Keratinocyte (primary cell): Measurements from ENCODE around the gene MYCBPAP. TPM values are rescaled to one million over a fixed set of nuclear protein-coding genes. Genes with fewer than 3 reads are reported as not detected.

ENCODE experiments used
- DNase-seq: peaks from one replicate; pipeline ENCODE4 v3.0.0-alpha.2; 2011; ENCODE audit warnings: low read depth, missing footprints, low spot score
- FAIRE-seq: peaks from 2 replicates; lab custom pipeline; 2011; peaks lifted over from hg19 to GRCh38; lab: Jason Lieb, UNC
- H2AFZ ChIP-seq: 2 replicates; pipeline ENCODE4 v1.6.0; 2012; ENCODE audit warnings: low read length, control low read depth, inconsistent platforms; ENCODE audit not compliant: control insufficient read depth
- H3K27ac ChIP-seq: 2 replicates; pipeline ENCODE4 v1.5.1; 2011; ENCODE audit warnings: low read length; ENCODE audit not compliant: control insufficient read depth, insufficient read depth
- H3K27me3 ChIP-seq: 3 replicates; pipeline ENCODE4 v1.6.0; 2011; ENCODE audit warnings: low read length; ENCODE audit not compliant: control insufficient read depth, insufficient read depth; ENCODE audit errors: extremely low read depth
- H3K36me3 ChIP-seq, 2 experiments: 2 replicates in 1 of 2; 3 replicates in 1 of 2; pipeline ENCODE4 v1.5.1; 2011; ENCODE audit warnings: low read length in 2 of 2, mild to moderate bottlenecking in 1 of 2; ENCODE audit not compliant: control insufficient read depth in 2 of 2, insufficient read depth in 2 of 2; ENCODE audit errors: extremely low read depth in 1 of 2
- H3K4me1 ChIP-seq: 3 replicates; pipeline ENCODE4 v1.5.1; 2011; ENCODE audit warnings: low read length; ENCODE audit not compliant: control insufficient read depth, insufficient read depth; ENCODE audit errors: extremely low read depth
- H3K4me2 ChIP-seq: 3 replicates; pipeline ENCODE4 v1.6.0; 2011; ENCODE audit warnings: low read depth, low read length; ENCODE audit not compliant: control insufficient read depth, insufficient read depth; ENCODE audit errors: extremely low read depth
- H3K4me3 ChIP-seq, 3 experiments: fragments of 200-600 bp in 1 of 3; sonication (generic) in 1 of 3; 2 replicates in 2 of 3; 3 replicates in 1 of 3; pipeline ENCODE4 v1.5.1; 2011 to 2016; ENCODE audit warnings: low read length in 3 of 3, mild to moderate bottlenecking in 3 of 3, control low read depth in 2 of 3, inconsistent platforms in 1 of 3, low read depth in 1 of 3, mixed read lengths in 1 of 3, mixed run types in 1 of 3, moderate library complexity in 1 of 3; ENCODE audit not compliant: control insufficient read depth in 2 of 3, insufficient read depth in 2 of 3; ENCODE audit errors: extremely low read depth in 1 of 3
- H3K79me2 ChIP-seq: 2 replicates; pipeline ENCODE4 v1.6.0; 2012; ENCODE audit warnings: low read length; ENCODE audit not compliant: control insufficient read depth, insufficient read depth
- H3K9ac ChIP-seq: 3 replicates; pipeline ENCODE4 v1.6.0; 2011; ENCODE audit warnings: low read length; ENCODE audit not compliant: control insufficient read depth, insufficient read depth; ENCODE audit errors: extremely low read depth
- H3K9me1 ChIP-seq: 3 replicates; pipeline ENCODE4 v1.6.0; 2011; ENCODE audit warnings: low read length; ENCODE audit not compliant: control insufficient read depth, insufficient read depth; ENCODE audit errors: extremely low read depth
- H3K9me3 ChIP-seq: 2 replicates; pipeline ENCODE4 v1.5.1; 2012; ENCODE audit warnings: low read depth, low read length; ENCODE audit not compliant: control insufficient read depth
- H4K20me1 ChIP-seq: 3 replicates; pipeline ENCODE4 v1.6.0; 2011; ENCODE audit warnings: low read length; ENCODE audit not compliant: control insufficient read depth, insufficient read depth; ENCODE audit errors: extremely low read depth
- CTCF ChIP-seq, 3 experiments: IDR thresholded peaks in 1 of 3; conservative IDR thresholded peaks in 1 of 3; optimal IDR thresholded peaks in 1 of 3; 2 replicates in 2 of 3; 3 replicates in 1 of 3; pipeline versions ENCODE3 to v1.5.1; 2011; ENCODE audit warnings: low read length in 3 of 3, mild to moderate bottlenecking in 3 of 3, moderate library complexity in 2 of 3, control low read depth in 1 of 3, inconsistent platforms in 1 of 3; ENCODE audit not compliant: insufficient read depth in 2 of 3; ENCODE audit errors: extremely low read depth in 1 of 3
- EZH2 ChIP-seq: IDR thresholded peaks from one replicate; pipeline ENCODE4 v1.6.1; 2012; ENCODE audit warnings: inconsistent platforms, mild to moderate bottlenecking, low read length, moderate library complexity
- dilution Hi-C: fragments of 300-500 bp; cut with MboI; formaldehyde crosslinking; loops from one replicate; pipeline ENCODE4 v1.7.0; 2020; ENCODE audit warnings: low sequenced_read_pairs; ENCODE audit not compliant: extremely low pct_ligation_motif_present
- polyA plus RNA-seq, 5 experiments: library from polyadenylated mRNA; depleted of rRNA in 3 of 5; stranded (reverse) in 3 of 5; stranded (forward) in 1 of 5; unstranded in 1 of 5; fragments of >200 nt; gene quantifications; 1 replicate in 1 of 5; 2 replicates in 3 of 5; 3 replicates in 1 of 5; pipeline versions ENCODE4 v1.2.1 to v1.2.3, GENCODE V29; 2011 to 2012; ENCODE audit warnings: missing spikeins in 2 of 5, low read depth in 1 of 5, low replicate concordance in 1 of 5

The MYCBPAP gene
- polyA plus RNA-seq, 1 donor (not counting 4 experiments of a cell fraction or from before 2014, with no cell fraction given): 9.5 TPM

- peak overlapping the region; percentile 9 for H3K4me2 ChIP-seq
- H2AFZ ChIP-seq: no peak overlapping the region
- H3K79me2 ChIP-seq: peaks cover 16% of the 10 kb centered on the region
- peak; percentile 60 for DNase-seq
- peak overlapping the region; percentile 16 for H3K27ac ChIP-seq
- H3K4me1 ChIP-seq: peaks cover 36% of the 10 kb centered on the region
- dilution Hi-C loops: no loop called here
- H3K9me1 ChIP-seq: no peaks in the 10 kb centered on the region
- no peak overlapping the region for H3K9ac ChIP-seq
- peaks cover 6 to 26% of the 10 kb centered on the region in 2 experiments for H3K36me3 ChIP-seq
- no peaks in the 10 kb centered on the region for H3K9me3 ChIP-seq
- TF ChIP-seq EZH2 (no peak), CTCF (optimal IDR thresholded peaks at IDR 0.05 in 1 of 3, IDR thresholded peaks at IDR 0.05 in 1 of 3, conservative IDR thresholded peaks at IDR 0.05 in 1 of 3; ENCODE audit: extremely low read depth in 1 of 3, insufficient read depth in 2 of 3, low read length in 3 of 3) (peak; percentile 87 to 99 (median 95))
- H3K4me3 ChIP-seq: no peak overlapping the region
- no peaks in the 10 kb centered on the region for H4K20me1 ChIP-seq
- no peaks in the 10 kb centered on the region for H3K27me3 ChIP-seq
- peak; percentile 61 for FAIRE-seq
Measured at GRCh38 chr17:50482516-50482915, 25.7 kb upstream of the MYCBPAP start.

GRCh38 chr17:50483266-50483665, 25.0 kb upstream of the MYCBPAP start:
- Histone ChIP-seq H3K79me2 (peaks cover 16% of the 10 kb centered on the region), H3K4me3 (no peak overlapping the region), H4K20me1 (no peaks in the 10 kb centered on the region), H3K27me3 (no peaks in the 10 kb centered on the region), H2AFZ (no peak overlapping the region), H3K9me3 (no peaks in the 10 kb centered on the region), H3K27ac (no peak overlapping the region), H3K9me1 (no peaks in the 10 kb centered on the region), H3K4me2 (no peak overlapping the region), H3K36me3 (peaks cover 6 to 26% of the 10 kb centered on the region in 2 experiments), H3K4me1 (peaks cover 40% of the 10 kb centered on the region), H3K9ac (no peak overlapping the region)
- dilution Hi-C loops: no loop called here
- FAIRE-seq: no peak
- no peak for TF ChIP-seq EZH2
- no peak for TF ChIP-seq CTCF (optimal IDR thresholded peaks at IDR 0.05 in 1 of 3, IDR thresholded peaks at IDR 0.05 in 1 of 3, conservative IDR thresholded peaks at IDR 0.05 in 1 of 3; ENCODE audit: extremely low read depth in 1 of 3, insufficient read depth in 2 of 3, low read length in 3 of 3)
- no peak for DNase-seq
